Astrocyte (in vitro differentiated cells and primary cell): Measurements from ENCODE around the gene FXR1. TPM values are rescaled to one million over a fixed set of nuclear protein-coding genes. Genes with fewer than 3 reads are reported as not detected.

Source experiments
- DNase-seq: peaks from one replicate; pipeline ENCODE4 v3.0.0-alpha.2; 2010; ENCODE audit warnings: low read depth
- FAIRE-seq: peaks from 2 replicates; lab custom pipeline; 2011; peaks lifted over from hg19 to GRCh38; lab: Jason Lieb, UNC
- H2AFZ ChIP-seq: 2 replicates; pipeline ENCODE4 v1.6.0; 2012; ENCODE audit warnings: low read depth, low read length, inconsistent platforms
- H3K27ac ChIP-seq: 2 replicates; pipeline ENCODE4 v1.5.1; 2011; ENCODE audit warnings: low read depth, low read length, inconsistent platforms
- H3K27me3 ChIP-seq: 2 replicates; pipeline ENCODE4 v1.6.0; 2011; ENCODE audit warnings: low read length, inconsistent platforms; ENCODE audit not compliant: insufficient read depth
- H3K36me3 ChIP-seq: 2 replicates; pipeline ENCODE4 v1.5.1; 2011; ENCODE audit warnings: low read length, inconsistent platforms; ENCODE audit not compliant: insufficient read depth
- H3K4me1 ChIP-seq: 2 replicates; pipeline ENCODE4 v1.5.1; 2011; ENCODE audit warnings: low read length, inconsistent platforms; ENCODE audit not compliant: insufficient read depth
- H3K4me2 ChIP-seq: 2 replicates; pipeline ENCODE4 v1.6.0; 2012; ENCODE audit warnings: low read length, inconsistent platforms
- H3K4me3 ChIP-seq: 2 replicates; pipeline ENCODE4 v1.5.1; 2011; ENCODE audit warnings: low read depth, mild to moderate bottlenecking, low read length, inconsistent platforms; ENCODE audit not compliant: insufficient read depth
- H3K79me2 ChIP-seq: 2 replicates; pipeline ENCODE4 v1.6.0; 2012; ENCODE audit warnings: mild to moderate bottlenecking, low read length, inconsistent platforms; ENCODE audit not compliant: insufficient read depth
- H3K9ac ChIP-seq: 2 replicates; pipeline ENCODE4 v1.6.0; 2012; ENCODE audit warnings: mild to moderate bottlenecking, low read length, inconsistent platforms
- H3K9me3 ChIP-seq: 2 replicates; pipeline ENCODE4 v1.5.1; 2012; ENCODE audit warnings: low read depth, mild to moderate bottlenecking, low read length, inconsistent platforms; ENCODE audit not compliant: insufficient read depth
- H4K20me1 ChIP-seq: 2 replicates; pipeline ENCODE4 v1.6.0; 2012; ENCODE audit warnings: low read length, inconsistent platforms; ENCODE audit not compliant: insufficient read depth
- H3K27ac Mint-ChIP-seq: one replicate; pipeline ENCODE4 v1.8.0; 2021; ENCODE audit warnings: mild to moderate bottlenecking, mixed read lengths; ENCODE audit not compliant: unreplicated experiment
- H3K27me3 Mint-ChIP-seq: one replicate; pipeline ENCODE4 v1.8.0; 2021; ENCODE audit warnings: low read depth, mixed read lengths; ENCODE audit not compliant: unreplicated experiment
- H3K36me3 Mint-ChIP-seq: one replicate; pipeline ENCODE4 v1.8.0; 2021; ENCODE audit warnings: low read depth, mixed read lengths; ENCODE audit not compliant: unreplicated experiment
- H3K4me1 Mint-ChIP-seq: one replicate; pipeline ENCODE4 v1.8.0; 2021; ENCODE audit warnings: low read depth, mixed read lengths; ENCODE audit not compliant: unreplicated experiment
- H3K4me3 Mint-ChIP-seq: one replicate; pipeline ENCODE4 v1.8.0; 2021; ENCODE audit warnings: mild to moderate bottlenecking, moderate library complexity, mixed read lengths; ENCODE audit not compliant: unreplicated experiment
- H3K9me3 Mint-ChIP-seq: one replicate; pipeline ENCODE4 v1.8.0; 2021; ENCODE audit warnings: mild to moderate bottlenecking, mixed read lengths; ENCODE audit not compliant: unreplicated experiment
- EZH2 ChIP-seq: IDR thresholded peaks from 2 replicates; pipeline ENCODE4 v1.6.1; 2012; ENCODE audit warnings: mild to moderate bottlenecking, low read length, inconsistent platforms; ENCODE audit not compliant: insufficient read depth
- total RNA-seq: library from RNA; stranded (reverse); gene quantifications from 2 replicates; pipeline ENCODE4 v1.2.1, GENCODE V29; 2021
- TF ChIP-seq, protein P1 (sequence below): IDR thresholded peaks from 2 replicates; pipeline ENCODE4 v1.5.1; 2011; ENCODE audit warnings: low read depth, mild to moderate bottlenecking, inconsistent platforms, low read length, moderate library complexity; ENCODE audit not compliant: insufficient read depth

FXR1 gene
- total RNA-seq, 1 donor from 2014 or later: 173 TPM

DNA sequence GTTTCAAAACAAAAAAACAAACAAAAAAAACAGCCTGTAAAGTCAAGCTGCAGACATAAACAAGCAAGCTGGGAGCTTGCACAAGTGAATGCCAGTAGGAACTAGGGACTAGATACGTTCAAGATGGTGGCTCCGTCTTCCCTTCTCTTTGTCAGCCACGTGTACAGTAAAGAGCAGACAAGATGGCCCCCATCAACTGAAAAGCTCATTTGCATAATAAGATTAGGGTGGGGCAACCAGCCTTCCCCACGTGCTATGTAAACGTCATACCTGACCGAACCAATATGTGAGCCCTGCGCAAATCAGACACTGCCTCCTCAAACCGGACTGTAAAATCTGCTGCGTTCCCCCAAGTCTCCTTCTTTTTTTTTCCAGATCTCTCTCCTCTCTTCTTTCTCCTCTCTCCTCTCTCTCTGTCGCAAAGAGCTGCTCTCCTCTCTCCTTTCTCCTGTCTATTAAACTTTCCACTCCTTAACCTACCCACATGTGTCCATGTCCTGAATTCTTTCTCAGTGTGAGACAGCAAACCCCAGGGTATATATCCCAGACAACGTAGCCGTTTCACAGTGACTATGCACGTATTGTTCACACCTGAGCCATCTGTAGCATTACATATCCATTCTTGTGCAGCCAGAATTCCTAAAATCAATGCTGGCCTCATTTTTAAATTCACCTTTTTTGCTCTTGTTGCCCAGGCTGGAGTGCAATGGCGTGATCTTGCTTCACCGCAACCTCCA, 31.2 kb upstream of the FXR1 start:
- Mint-ChIP-seq H3K27ac (no peak overlapping the region), H3K27me3 (no peaks in the 10 kb centered on the region), H3K4me1 (no peaks in the 10 kb centered on the region), H3K36me3 (no peaks in the 10 kb centered on the region), H3K4me3 (no peak overlapping the region), H3K9me3 (no peaks in the 10 kb centered on the region)
- Histone ChIP-seq H3K9ac (no peak overlapping the region), H3K79me2 (no peaks in the 10 kb centered on the region), H2AFZ (no peak overlapping the region), H3K27me3 (no peaks in the 10 kb centered on the region), H3K36me3 (no peaks in the 10 kb centered on the region), H4K20me1 (no peaks in the 10 kb centered on the region), H3K4me3 (no peak overlapping the region), H3K27ac (no peak overlapping the region), H3K4me2 (no peak overlapping the region), H3K9me3 (no peaks in the 10 kb centered on the region), H3K4me1 (no peaks in the 10 kb centered on the region)
- no peak for TF ChIP-seq EZH2
- TF ChIP-seq, protein P1, sequence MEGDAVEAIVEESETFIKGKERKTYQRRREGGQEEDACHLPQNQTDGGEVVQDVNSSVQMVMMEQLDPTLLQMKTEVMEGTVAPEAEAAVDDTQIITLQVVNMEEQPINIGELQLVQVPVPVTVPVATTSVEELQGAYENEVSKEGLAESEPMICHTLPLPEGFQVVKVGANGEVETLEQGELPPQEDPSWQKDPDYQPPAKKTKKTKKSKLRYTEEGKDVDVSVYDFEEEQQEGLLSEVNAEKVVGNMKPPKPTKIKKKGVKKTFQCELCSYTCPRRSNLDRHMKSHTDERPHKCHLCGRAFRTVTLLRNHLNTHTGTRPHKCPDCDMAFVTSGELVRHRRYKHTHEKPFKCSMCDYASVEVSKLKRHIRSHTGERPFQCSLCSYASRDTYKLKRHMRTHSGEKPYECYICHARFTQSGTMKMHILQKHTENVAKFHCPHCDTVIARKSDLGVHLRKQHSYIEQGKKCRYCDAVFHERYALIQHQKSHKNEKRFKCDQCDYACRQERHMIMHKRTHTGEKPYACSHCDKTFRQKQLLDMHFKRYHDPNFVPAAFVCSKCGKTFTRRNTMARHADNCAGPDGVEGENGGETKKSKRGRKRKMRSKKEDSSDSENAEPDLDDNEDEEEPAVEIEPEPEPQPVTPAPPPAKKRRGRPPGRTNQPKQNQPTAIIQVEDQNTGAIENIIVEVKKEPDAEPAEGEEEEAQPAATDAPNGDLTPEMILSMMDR: no peak
- FAIRE-seq (no peak), DNase-seq (no peak)

DNA sequence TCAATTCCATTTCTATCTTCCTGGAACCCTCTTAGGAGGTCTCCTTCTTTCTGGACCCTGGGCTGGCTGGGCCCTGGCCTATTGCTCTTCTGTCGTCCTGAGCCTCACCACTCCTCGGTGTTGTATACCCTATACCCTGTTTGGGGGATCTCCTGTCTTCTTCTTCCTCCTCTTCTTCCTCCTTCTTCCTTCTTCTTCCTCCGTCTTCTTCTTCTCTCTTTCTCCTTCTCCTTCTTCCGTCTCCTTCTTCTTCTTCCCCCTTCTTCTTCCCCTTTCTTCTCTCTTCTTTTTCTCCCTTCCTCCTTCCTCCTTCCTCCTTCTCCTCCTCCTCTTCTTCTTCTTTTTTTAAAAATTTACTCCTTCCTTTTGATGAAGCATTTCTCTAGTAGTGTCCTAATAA, 30.4 kb upstream of the FXR1 start:
- H3K4me3 Mint-ChIP-seq: no peak overlapping the region
- no peaks in the 10 kb centered on the region for H4K20me1 ChIP-seq
- H3K4me3 ChIP-seq: no peak overlapping the region

More for the DNA sequence above, 30.4 kb upstream of the FXR1 start:
- no peaks in the 10 kb centered on the region for H3K36me3 ChIP-seq
- no peaks in the 10 kb centered on the region for H3K79me2 ChIP-seq
- TF ChIP-seq, protein P1: no peak
- no peak for TF ChIP-seq EZH2
- H3K4me1 ChIP-seq: no peaks in the 10 kb centered on the region
- no peak overlapping the region for H3K27ac Mint-ChIP-seq
- H3K27ac ChIP-seq: no peak overlapping the region
- no peaks in the 10 kb centered on the region for H3K27me3 ChIP-seq
- H3K9me3 ChIP-seq: no peaks in the 10 kb centered on the region
- no peaks in the 10 kb centered on the region for H3K36me3 Mint-ChIP-seq
- H3K9ac ChIP-seq: no peak overlapping the region
- H3K9me3 Mint-ChIP-seq: no peaks in the 10 kb centered on the region
- FAIRE-seq (no peak), DNase-seq (no peak)
- no peaks in the 10 kb centered on the region for H3K27me3 Mint-ChIP-seq
- H2AFZ ChIP-seq: no peak overlapping the region
- no peak overlapping the region for H3K4me2 ChIP-seq
- H3K4me1 Mint-ChIP-seq: no peaks in the 10 kb centered on the region
